Measurements from ENCODE around the gene GRIK1.

GRIK1 gene

GRCh38 chr21:29625990-29626389 is 313.8 kb downstream of the GRIK1 start:
- TF ChIP-seq CTCF (IDR thresholded peaks at IDR 0.05; ENCODE audit: insufficient read depth, low read depth, low read length, missing control alignments), result no peak
- no peak for DNase-seq (ENCODE audit: low read depth)

GRCh38 chr21:29624776-29625175 is 315.0 kb downstream of the GRIK1 start:
- no peak for DNase-seq (ENCODE audit: low read depth)
- no peak overlapping the region for H3K4me3 ChIP-seq (ENCODE audit: low read depth, low read length)
- TF ChIP-seq CTCF (IDR thresholded peaks at IDR 0.05; ENCODE audit: insufficient read depth, low read depth, low read length, missing control alignments), result no peak

More at GRCh38 chr21:29625990-29626389, 313.8 kb downstream of the GRIK1 start:
- H3K4me3 ChIP-seq (ENCODE audit: low read depth, low read length), result no peak overlapping the region

GRCh38 chr21:29621525-29621924 is 318.3 kb downstream of the GRIK1 start:
- H3K4me3 ChIP-seq (ENCODE audit: low read depth, low read length), result no peak overlapping the region
- no peak for TF ChIP-seq CTCF (IDR thresholded peaks at IDR 0.05; ENCODE audit: insufficient read depth, low read depth, low read length, missing control alignments)
- no peak for DNase-seq (ENCODE audit: low read depth)

GRCh38 chr21:29616209-29616751 is 323.5 kb downstream of the GRIK1 start:
- TF ChIP-seq CTCF (IDR thresholded peaks at IDR 0.05; ENCODE audit: insufficient read depth, low read depth, low read length, missing control alignments), result no peak
- no peak overlapping the region for H3K4me3 ChIP-seq (ENCODE audit: low read depth, low read length)
- DNase-seq (ENCODE audit: low read depth), result no peak

GRCh38 chr21:29613877-29614276 is 325.9 kb downstream of the GRIK1 start:
- DNase-seq (ENCODE audit: low read depth), result no peak
- no peak for TF ChIP-seq CTCF (IDR thresholded peaks at IDR 0.05; ENCODE audit: insufficient read depth, low read depth, low read length, missing control alignments)
- no peak overlapping the region for H3K4me3 ChIP-seq (ENCODE audit: low read depth, low read length)

GRCh38 chr21:29613021-29613420 is 326.8 kb downstream of the GRIK1 start:
- H3K4me3 ChIP-seq (ENCODE audit: low read depth, low read length), result no peak overlapping the region
- DNase-seq (ENCODE audit: low read depth), result no peak
- no peak for TF ChIP-seq CTCF (IDR thresholded peaks at IDR 0.05; ENCODE audit: insufficient read depth, low read depth, low read length, missing control alignments)

GRCh38 chr21:29610779-29611360 is 328.9 kb downstream of the GRIK1 start:
- no peak for TF ChIP-seq CTCF (IDR thresholded peaks at IDR 0.05; ENCODE audit: insufficient read depth, low read depth, low read length, missing control alignments)
- DNase-seq (ENCODE audit: low read depth), result no peak
- no peak overlapping the region for H3K4me3 ChIP-seq (ENCODE audit: low read depth, low read length)

Data from GM12865 (cell line).